HG03064 (cell line): ENCODE results near the gene MAS1.
"Not testable (repeated sequence)": the region's sequence is repeated elsewhere in the genome, so short reads cannot be mapped to it uniquely, and the experiment has no call there.

Experiments used
- ATAC-seq: cut with Tn5 transposase; IDR thresholded peaks from one replicate; pipeline ENCODE4 v1.9.1; 2021; ENCODE audit warnings: low read depth; ENCODE audit not compliant: unreplicated experiment

MAS1 gene

GRCh38 chr6:159890792-159891191, at the start of gene MAS1:
TSS of gene MAS1 (plus strand) at chr6:159890988. CDS start at chr6:159906956, 15,968 bp downstream.
- no peak for ATAC-seq

- ATAC-seq: no peak
Measured at GRCh38 chr6:159842035-159842434, 48.8 kb upstream of the MAS1 start.

- no peak for ATAC-seq
Measured at GRCh38 chr6:159844737-159845645, 45.8 kb upstream of the MAS1 start.

- not testable (repeated sequence) for ATAC-seq
Measured at GRCh38 chr6:159848552-159848951, 42.2 kb upstream of the MAS1 start.

GRCh38 chr6:159849851-159850250, 40.9 kb upstream of the MAS1 start:
- not testable (repeated sequence) for ATAC-seq

- ATAC-seq: no peak
Measured at GRCh38 chr6:159852877-159853276, 37.9 kb upstream of the MAS1 start.

- ATAC-seq: no peak
Measured at GRCh38 chr6:159853754-159854153, 37.0 kb upstream of the MAS1 start.

- no peak for ATAC-seq
Measured at GRCh38 chr6:159854959-159855358, 35.8 kb upstream of the MAS1 start.

GRCh38 chr6:159858259-159858658, 32.5 kb upstream of the MAS1 start:
- ATAC-seq: no peak

- ATAC-seq: no peak
Measured at GRCh38 chr6:159860482-159860881, 30.3 kb upstream of the MAS1 start.

- no peak for ATAC-seq
Measured at GRCh38 chr6:159862103-159862502, 28.7 kb upstream of the MAS1 start.

GRCh38 chr6:159863341-159863740, 27.4 kb upstream of the MAS1 start:
- not testable (repeated sequence) for ATAC-seq

- ATAC-seq: no peak
Measured at GRCh38 chr6:159865226-159865920, 25.4 kb upstream of the MAS1 start.

GRCh38 chr6:159866286-159867247, 24.2 kb upstream of the MAS1 start:
- ATAC-seq: no peak

GRCh38 chr6:159871241-159871640, 19.5 kb upstream of the MAS1 start:
- ATAC-seq: no peak

- no peak for ATAC-seq
Measured at GRCh38 chr6:159871906-159872305, 18.9 kb upstream of the MAS1 start.

- no peak for ATAC-seq
Measured at GRCh38 chr6:159874435-159874834, 16.4 kb upstream of the MAS1 start.

- peak; percentile 79 for ATAC-seq
Measured at GRCh38 chr6:159875194-159875593, 15.6 kb upstream of the MAS1 start.

- ATAC-seq: no peak
Measured at GRCh38 chr6:159876242-159876641, 14.5 kb upstream of the MAS1 start.

GRCh38 chr6:159877256-159877808, 13.5 kb upstream of the MAS1 start:
- ATAC-seq: no peak
